ENCODE measurements around the gene CDHR2.

CDHR2 gene

GRCh38 chr5:176638437-176638836, 89.3 kb downstream of the CDHR2 start:
- no peak for DNase-seq
- peaks cover 0 to 4% (median 0%) of the 10 kb centered on the region in 5 experiments for H3K9me3 ChIP-seq (ENCODE audit: control extremely low read depth in 1 of 5, control insufficient read depth in 4 of 5, insufficient read depth in 2 of 5, low read depth in 1 of 5, low read length in 4 of 5)
- no peak overlapping the region for H3K27ac ChIP-seq (ENCODE audit: insufficient read depth in 1 of 2, low read depth in 1 of 2, low read length in 2 of 2, poor library complexity in 1 of 2, severe bottlenecking in 2 of 2)
- H3K27me3 ChIP-seq (replicated peaks in 2 of 5; ENCODE audit: control insufficient read depth in 4 of 5, insufficient read depth in 5 of 5, low read length in 4 of 5): peaks cover 0 to 24% (median 14%) of the 10 kb centered on the region in 5 experiments
- H3K4me3 ChIP-seq (ENCODE audit: control insufficient read depth in 1 of 7, extremely low read depth in 1 of 7, insufficient read depth in 4 of 7, low read depth in 2 of 7, low read length in 6 of 7): no peak overlapping the region
- ChIA-PET CTCF (interaction anchor here (1.0 to 1.1 kb wide), 2 partner anchors 22 to 65 kb away, joined by 3 read pairs; no protein-coding TSS in a partner anchor), POLR2A (no interaction called here)
- 100% methylated on average over 3 of the region's 3 CpGs for WGBS (ENCODE audit: insufficient coverage)
- no peaks in the 10 kb centered on the region for H3K36me3 ChIP-seq (ENCODE audit: control insufficient read depth in 4 of 4, insufficient read depth in 4 of 4, low read length in 3 of 4)
- no peaks in the 10 kb centered on the region for H3K4me1 ChIP-seq (ENCODE audit: control extremely low read depth in 1 of 4, control insufficient read depth in 4 of 4, insufficient read depth in 4 of 4, low read length in 3 of 4)

- H3K27me3 ChIP-seq (replicated peaks in 2 of 5; ENCODE audit: control insufficient read depth in 4 of 5, insufficient read depth in 5 of 5, low read length in 4 of 5): peaks cover 0 to 16% (median 10%) of the 10 kb centered on the region in 5 experiments
- ChIA-PET CTCF (interaction anchor here (0.9 to 1.7 kb wide), 3 partner anchors 8 to 22 kb away, joined by 3 to 4 read pairs (median 3); partner anchors contain the start of gene EIF4E1B), POLR2A (no interaction called here)
- peaks cover 0 to 4% (median 0%) of the 10 kb centered on the region in 5 experiments for H3K9me3 ChIP-seq (ENCODE audit: control extremely low read depth in 1 of 5, control insufficient read depth in 4 of 5, insufficient read depth in 2 of 5, low read depth in 1 of 5, low read length in 4 of 5)
- no peak overlapping the region for H3K27ac ChIP-seq (ENCODE audit: insufficient read depth in 1 of 2, low read depth in 1 of 2, low read length in 2 of 2, poor library complexity in 1 of 2, severe bottlenecking in 2 of 2)
- no peaks in the 10 kb centered on the region for H3K4me1 ChIP-seq (ENCODE audit: control extremely low read depth in 1 of 4, control insufficient read depth in 4 of 4, insufficient read depth in 4 of 4, low read length in 3 of 4)
- no peak overlapping the region for H3K4me3 ChIP-seq (ENCODE audit: control insufficient read depth in 1 of 7, extremely low read depth in 1 of 7, insufficient read depth in 4 of 7, low read depth in 2 of 7, low read length in 6 of 7)
- DNase-seq: no peak
- H3K36me3 ChIP-seq (ENCODE audit: control insufficient read depth in 4 of 4, insufficient read depth in 4 of 4, low read length in 3 of 4): no peaks in the 10 kb centered on the region
- WGBS (ENCODE audit: insufficient coverage): 68% methylated on average over 2 of the region's 4 CpGs
These were observed 90.1 kb downstream of the CDHR2 start for GRCh38 chr5:176639208-176639607.

GRCh38 chr5:176639981-176640380, 90.8 kb downstream of the CDHR2 start:
- no peaks in the 10 kb centered on the region for H3K36me3 ChIP-seq (ENCODE audit: control insufficient read depth in 4 of 4, insufficient read depth in 4 of 4, low read length in 3 of 4)
- H3K4me3 ChIP-seq (ENCODE audit: control insufficient read depth in 1 of 7, extremely low read depth in 1 of 7, insufficient read depth in 4 of 7, low read depth in 2 of 7, low read length in 6 of 7): no peak overlapping the region
- CTCF ChIA-PET: interaction anchor here (0.9 to 1.8 kb wide), 3 partner anchors 9 to 22 kb away, joined by 3 to 8 read pairs (median 4); partner anchors contain the start of gene EIF4E1B
- WGBS (ENCODE audit: insufficient coverage): 96% methylated on average over 3 of the region's 4 CpGs
- peaks cover 0 to 12% (median 10%) of the 10 kb centered on the region in 5 experiments for H3K27me3 ChIP-seq (replicated peaks in 2 of 5; ENCODE audit: control insufficient read depth in 4 of 5, insufficient read depth in 5 of 5, low read length in 4 of 5)
- H3K27ac ChIP-seq (ENCODE audit: insufficient read depth in 1 of 2, low read depth in 1 of 2, low read length in 2 of 2, poor library complexity in 1 of 2, severe bottlenecking in 2 of 2): no peak overlapping the region
- DNase-seq: no peak
- H3K9me3 ChIP-seq (ENCODE audit: control extremely low read depth in 1 of 5, control insufficient read depth in 4 of 5, insufficient read depth in 2 of 5, low read depth in 1 of 5, low read length in 4 of 5): peaks cover 0 to 4% (median 0%) of the 10 kb centered on the region in 5 experiments
- POLR2A ChIA-PET: no interaction called here
- no peaks in the 10 kb centered on the region for H3K4me1 ChIP-seq (ENCODE audit: control extremely low read depth in 1 of 4, control insufficient read depth in 4 of 4, insufficient read depth in 4 of 4, low read length in 3 of 4)

GRCh38 chr5:176640616-176641015, 91.5 kb downstream of the CDHR2 start:
- Histone ChIP-seq H3K27ac (ENCODE audit: insufficient read depth in 1 of 2, low read depth in 1 of 2, low read length in 2 of 2, poor library complexity in 1 of 2, severe bottlenecking in 2 of 2) (no peak overlapping the region), H3K4me1 (ENCODE audit: control extremely low read depth in 1 of 4, control insufficient read depth in 4 of 4, insufficient read depth in 4 of 4, low read length in 3 of 4) (no peaks in the 10 kb centered on the region), H3K9me3 (ENCODE audit: control extremely low read depth in 1 of 5, control insufficient read depth in 4 of 5, insufficient read depth in 2 of 5, low read depth in 1 of 5, low read length in 4 of 5) (peaks cover 0 to under 1% (median 0%) of the 10 kb centered on the region in 5 experiments), H3K36me3 (ENCODE audit: control insufficient read depth in 4 of 4, insufficient read depth in 4 of 4, low read length in 3 of 4) (no peaks in the 10 kb centered on the region), H3K27me3 (replicated peaks in 2 of 5; ENCODE audit: control insufficient read depth in 4 of 5, insufficient read depth in 5 of 5, low read length in 4 of 5) (peaks cover 0 to 7% (median 4%) of the 10 kb centered on the region in 5 experiments), H3K4me3 (ENCODE audit: control insufficient read depth in 1 of 7, extremely low read depth in 1 of 7, insufficient read depth in 4 of 7, low read depth in 2 of 7, low read length in 6 of 7) (no peak overlapping the region)
- 100% methylated on average over 3 of the region's 4 CpGs for WGBS (ENCODE audit: insufficient coverage)
- DNase-seq: no peak
- ChIA-PET POLR2A (interaction anchor here (0.7 kb wide), 1 partner anchor 1572 kb away, joined by 3 read pairs; no protein-coding TSS in a partner anchor), CTCF (interaction anchor here (0.9 to 1.8 kb wide), 3 partner anchors 10 to 17 kb away, joined by 3 to 8 read pairs (median 4); partner anchors contain the start of genes EIF4E1B and SNCB)

GRCh38 chr5:176642675-176643490, 93.7 kb downstream of the CDHR2 start:
- DNase-seq: no peak
- ChIA-PET POLR2A (no interaction called here), CTCF (interaction anchor here (1.3 kb wide), 1 partner anchor 15 kb away, joined by 5 read pairs; no protein-coding TSS in a partner anchor)
- Histone ChIP-seq H3K36me3 (ENCODE audit: control insufficient read depth in 4 of 4, insufficient read depth in 4 of 4, low read length in 3 of 4) (no peaks in the 10 kb centered on the region), H3K9me3 (ENCODE audit: control extremely low read depth in 1 of 5, control insufficient read depth in 4 of 5, insufficient read depth in 2 of 5, low read depth in 1 of 5, low read length in 4 of 5) (no peaks in the 10 kb centered on the region), H3K27ac (ENCODE audit: insufficient read depth in 1 of 2, low read depth in 1 of 2, low read length in 2 of 2, poor library complexity in 1 of 2, severe bottlenecking in 2 of 2) (no peak overlapping the region), H3K27me3 (replicated peaks in 2 of 5; ENCODE audit: control insufficient read depth in 4 of 5, insufficient read depth in 5 of 5, low read length in 4 of 5) (peaks cover 0 to 3% (median 0%) of the 10 kb centered on the region in 5 experiments), H3K4me3 (ENCODE audit: control insufficient read depth in 1 of 7, extremely low read depth in 1 of 7, insufficient read depth in 4 of 7, low read depth in 2 of 7, low read length in 6 of 7) (no peak overlapping the region), H3K4me1 (ENCODE audit: control extremely low read depth in 1 of 4, control insufficient read depth in 4 of 4, insufficient read depth in 4 of 4, low read length in 3 of 4) (peaks cover 0 to 12% (median 9%) of the 10 kb centered on the region in 4 experiments)
- WGBS (ENCODE audit: insufficient coverage): 87% methylated on average over 10 of the region's 15 CpGs

- POLR2A ChIA-PET: no interaction called here
- no peak for DNase-seq
- peaks cover 0 to 20% (median 17%) of the 10 kb centered on the region in 4 experiments for H3K4me1 ChIP-seq (ENCODE audit: control extremely low read depth in 1 of 4, control insufficient read depth in 4 of 4, insufficient read depth in 4 of 4, low read length in 3 of 4)
- H3K27me3 ChIP-seq (replicated peaks in 2 of 5; ENCODE audit: control insufficient read depth in 4 of 5, insufficient read depth in 5 of 5, low read length in 4 of 5): no peaks in the 10 kb centered on the region
- H3K36me3 ChIP-seq (ENCODE audit: control insufficient read depth in 4 of 4, insufficient read depth in 4 of 4, low read length in 3 of 4): no peaks in the 10 kb centered on the region
- CTCF ChIA-PET: interaction anchor here (1.3 kb wide), 1 partner anchor 14 kb away, joined by 5 read pairs; no protein-coding TSS in a partner anchor
- no peak overlapping the region for H3K27ac ChIP-seq (ENCODE audit: insufficient read depth in 1 of 2, low read depth in 1 of 2, low read length in 2 of 2, poor library complexity in 1 of 2, severe bottlenecking in 2 of 2)
- H3K9me3 ChIP-seq (ENCODE audit: control extremely low read depth in 1 of 5, control insufficient read depth in 4 of 5, insufficient read depth in 2 of 5, low read depth in 1 of 5, low read length in 4 of 5): no peaks in the 10 kb centered on the region
- WGBS (ENCODE audit: insufficient coverage): 95% methylated on average over 6 of the region's 11 CpGs
- H3K4me3 ChIP-seq (ENCODE audit: control insufficient read depth in 1 of 7, extremely low read depth in 1 of 7, insufficient read depth in 4 of 7, low read depth in 2 of 7, low read length in 6 of 7): no peak overlapping the region
These were observed 94.5 kb downstream of the CDHR2 start for GRCh38 chr5:176643491-176644219.

Measured in common myeloid progenitor, CD34-positive (primary cell).